Measurements from ENCODE around the gene PCGF2.
A peak's percentile ranks its signal among the peaks of the same experiment; 100 is the strongest.

The PCGF2 gene

DNA sequence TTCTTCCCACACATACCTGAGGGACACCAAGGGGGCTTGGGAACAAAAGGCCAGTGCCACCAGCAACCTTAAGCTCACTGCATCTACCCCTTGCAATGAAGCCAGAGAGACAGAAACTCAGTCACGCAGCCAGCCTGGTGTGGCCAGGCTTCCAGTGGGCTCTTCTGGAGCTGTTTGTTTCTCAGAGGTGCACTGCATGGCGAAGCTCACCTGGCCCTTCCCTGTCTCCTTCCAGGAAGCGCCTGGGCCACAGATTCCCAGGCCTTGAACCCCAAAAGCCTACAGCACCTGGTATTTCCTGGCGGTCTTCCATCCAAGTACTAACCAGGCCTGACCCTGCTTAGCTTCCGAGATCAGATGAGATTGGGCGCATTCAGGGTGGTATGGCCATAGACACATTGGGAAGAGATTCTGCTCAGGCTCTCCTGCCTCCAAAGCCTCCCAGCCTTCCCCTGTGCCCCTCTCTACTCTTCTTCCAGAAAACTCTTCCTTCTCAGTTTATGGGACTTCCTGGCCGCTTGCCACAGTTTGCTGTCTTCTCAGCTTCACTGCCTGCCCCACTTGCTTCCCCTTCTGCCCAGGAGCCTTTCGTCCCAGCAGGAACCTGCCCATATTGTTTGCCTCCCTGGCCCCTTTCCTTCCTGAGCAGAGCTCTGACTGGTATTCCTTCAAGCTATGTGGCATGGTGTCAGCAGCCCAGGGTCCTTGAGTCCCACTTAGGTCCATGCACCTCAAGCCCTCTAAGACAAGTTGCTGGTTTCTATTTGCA, 16.4 kb downstream of the PCGF2 start:
- TF ChIP-seq CTCF (IDR thresholded peaks at IDR 0.05), result no peak

- no peak for TF ChIP-seq CTCF (IDR thresholded peaks at IDR 0.05)
Measured at GRCh38 chr17:38730526-38731379, 17.4 kb downstream of the PCGF2 start.

GRCh38 chr17:38729886-38730525, 18.1 kb downstream of the PCGF2 start, which contains the start of gene CISD3:
Gene CISD3, plus strand, starts transcription at chr17:38730341. Its CDS starts 18 bp downstream, at chr17:38730359.
- TF ChIP-seq CTCF (IDR thresholded peaks at IDR 0.05), result peak; percentile 88

DNA sequence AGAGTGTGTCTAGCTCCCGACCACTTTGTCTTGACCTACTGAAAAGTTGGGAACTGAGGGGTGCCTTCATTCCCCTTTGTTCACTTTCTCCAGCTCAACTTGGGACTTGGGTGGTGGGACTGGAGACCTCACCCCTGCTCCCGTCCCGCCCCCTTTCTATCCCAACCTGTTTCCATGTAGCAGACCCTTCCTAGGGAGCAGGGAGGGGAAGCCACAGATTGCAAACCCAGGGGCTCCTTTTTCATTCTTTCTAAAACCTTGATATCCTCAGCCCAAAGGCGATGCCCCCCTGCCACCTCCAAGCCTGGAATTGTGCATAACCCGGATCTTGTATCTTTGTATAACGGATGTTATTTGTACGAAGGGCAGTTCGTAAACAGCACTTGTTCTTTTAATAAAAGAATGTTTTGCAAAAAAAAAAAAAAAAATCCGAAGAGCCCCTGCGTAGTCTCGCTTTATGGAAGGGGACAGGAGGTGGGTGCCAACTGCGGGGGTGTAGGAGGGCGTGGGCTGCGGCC, 18.7 kb downstream of the PCGF2 start:
- TF ChIP-seq CTCF (IDR thresholded peaks at IDR 0.05), result no peak

GRCh38 chr17:38728290-38728831, 19.8 kb downstream of the PCGF2 start:
- no peak for TF ChIP-seq CTCF (IDR thresholded peaks at IDR 0.05)

DNA sequence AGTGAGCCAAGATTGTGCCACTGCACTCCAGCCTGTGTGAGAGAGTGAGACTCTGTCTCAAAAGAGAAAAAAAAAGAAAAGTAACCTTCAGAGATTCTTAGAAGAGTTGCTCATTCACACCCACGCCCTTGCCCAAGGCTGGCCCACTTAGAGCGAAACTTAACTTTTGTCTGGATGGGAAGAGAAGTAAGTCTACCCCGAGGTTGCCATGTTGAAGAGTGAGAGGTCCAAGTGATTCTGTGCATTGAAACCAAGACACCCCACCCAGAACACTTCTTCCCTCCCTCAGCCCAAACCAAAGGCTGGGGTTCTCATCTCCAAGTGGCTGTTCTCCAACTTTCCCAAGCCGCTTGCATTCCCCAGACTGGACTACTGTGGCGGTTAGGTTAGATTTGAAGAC, 20.4 kb downstream of the PCGF2 start:
- no peak for TF ChIP-seq CTCF (IDR thresholded peaks at IDR 0.05)

- no peak for TF ChIP-seq CTCF (IDR thresholded peaks at IDR 0.05)
Measured at GRCh38 chr17:38725066-38725465, 23.1 kb downstream of the PCGF2 start.
